SH-SY5Y (cell line): ENCODE results near the gene PXDC1.

Experiments used
- GATA2 ChIP-seq: IDR thresholded peaks from 2 replicates; pipeline ENCODE4 v1.6.1; 2011; ENCODE audit warnings: mild to moderate bottlenecking, low read depth, low read length
- GATA3 ChIP-seq: IDR thresholded peaks from 2 replicates; pipeline ENCODE4 v1.6.1; 2011; ENCODE audit warnings: low read depth, mild to moderate bottlenecking, low read length, moderate library complexity

DNA sequence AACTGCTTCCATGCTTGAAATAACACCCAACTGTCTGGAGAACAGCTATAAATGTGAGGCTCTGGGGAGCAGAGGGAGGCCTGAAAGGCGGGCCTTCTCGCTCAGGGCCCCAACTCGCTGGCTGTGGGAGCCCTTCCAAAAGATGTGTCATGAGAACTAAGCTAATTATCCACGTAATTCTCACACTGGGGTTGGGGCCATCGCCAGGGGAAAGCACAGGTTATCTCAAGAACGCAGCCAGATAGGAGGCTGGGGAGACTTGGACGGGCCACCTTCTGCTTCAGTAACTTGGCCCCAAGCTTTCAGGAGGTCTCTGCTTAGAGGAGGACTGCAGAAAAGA, 1.6 kb downstream of the PXDC1 start:
- TF ChIP-seq GATA3 (no peak), GATA2 (no peak)
